GM19193 (cell line): ENCODE data around the gene HAPLN2.

ENCODE experiments used
- POLR2A ChIP-seq: IDR thresholded peaks from 4 replicates; pipeline ENCODE4 v1.6.1; 2011; ENCODE audit not compliant: insufficient read depth, insufficient read length; ENCODE audit errors: extremely low read depth

HAPLN2 gene

GRCh38 chr1:156660752-156661112 lies 41.5 kb downstream of the HAPLN2 start:
- TF ChIP-seq POLR2A = no peak

- TF ChIP-seq POLR2A = no peak
These were observed 43.0 kb downstream of the HAPLN2 start for GRCh38 chr1:156662005-156662799.

- no peak for TF ChIP-seq POLR2A
These were observed 43.5 kb downstream of the HAPLN2 start for GRCh38 chr1:156662800-156663055.

GRCh38 chr1:156663178-156663577 lies 44.0 kb downstream of the HAPLN2 start:
- no peak for TF ChIP-seq POLR2A

GRCh38 chr1:156664046-156664766 lies 45.0 kb downstream of the HAPLN2 start:
- no peak for TF ChIP-seq POLR2A

GRCh38 chr1:156664767-156665411 lies 45.7 kb downstream of the HAPLN2 start:
- no peak for TF ChIP-seq POLR2A

GRCh38 chr1:156665539-156665938 lies 46.3 kb downstream of the HAPLN2 start:
- no peak for TF ChIP-seq POLR2A

GRCh38 chr1:156666862-156667609 lies 47.8 kb downstream of the HAPLN2 start:
- TF ChIP-seq POLR2A = no peak

- no peak for TF ChIP-seq POLR2A
These were observed 48.4 kb downstream of the HAPLN2 start for GRCh38 chr1:156667610-156667967.

- TF ChIP-seq POLR2A = no peak
These were observed 48.9 kb downstream of the HAPLN2 start for GRCh38 chr1:156667968-156668709.

GRCh38 chr1:156668801-156669637 lies 49.8 kb downstream of the HAPLN2 start:
- no peak for TF ChIP-seq POLR2A

- no peak for TF ChIP-seq POLR2A
These were observed 50.6 kb downstream of the HAPLN2 start for GRCh38 chr1:156669794-156670193.

- TF ChIP-seq POLR2A = no peak
These were observed 51.1 kb downstream of the HAPLN2 start for GRCh38 chr1:156670359-156670758.

GRCh38 chr1:156670791-156671190 lies 51.6 kb downstream of the HAPLN2 start:
- TF ChIP-seq POLR2A = no peak
